Liver (tissue), 9 donors: ENCODE data around the gene MVB12B. TPM values are rescaled to one million over a fixed set of nuclear protein-coding genes. Genes with fewer than 3 reads are reported as not detected.

Experiments
- DNase-seq: peaks from one replicate; pipeline ENCODE4 v3.0.0-alpha.2; 2017; ENCODE audit warnings: low spot score
- H3K27ac ChIP-seq, 2 donors: one replicate each; pipeline ENCODE4 v1.7.0; 2013; ENCODE audit warnings: inconsistent platforms in 2 of 2, low read length in 2 of 2, control low read depth in 1 of 2, low read depth in 1 of 2, mild to moderate bottlenecking in 1 of 2
- H3K27me3 ChIP-seq, 4 donors: one replicate each; pipeline versions ENCODE4 v1.6.1 to v1.7.0; 2013; ENCODE audit warnings: low read length in 3 of 4, inconsistent platforms in 1 of 4, mild to moderate bottlenecking in 1 of 4, moderate library complexity in 1 of 4; ENCODE audit not compliant: control insufficient read depth in 4 of 4, insufficient read depth in 4 of 4
- H3K36me3 ChIP-seq, 4 donors: one replicate each; pipeline versions ENCODE4 v1.6.1 to v1.7.0; 2013; ENCODE audit warnings: low read length in 3 of 4, mild to moderate bottlenecking in 3 of 4, low read depth in 1 of 4, moderate library complexity in 1 of 4; ENCODE audit not compliant: control insufficient read depth in 4 of 4, insufficient read depth in 3 of 4
- H3K4me1 ChIP-seq, 4 donors: one replicate each; pipeline versions ENCODE4 v1.6.1 to v1.7.0; 2013; ENCODE audit warnings: low read length in 3 of 4, mild to moderate bottlenecking in 3 of 4, moderate library complexity in 1 of 4; ENCODE audit not compliant: control insufficient read depth in 4 of 4, insufficient read depth in 4 of 4
- H3K4me3 ChIP-seq, 3 donors: one replicate each; pipeline versions ENCODE4 v1.6.1 to v1.7.0; 2013; ENCODE audit warnings: low read length in 3 of 3, control low read depth in 1 of 3, low read depth in 1 of 3, mild to moderate bottlenecking in 1 of 3
- H3K9ac ChIP-seq, 2 donors: one replicate each; pipeline ENCODE4 v1.7.0; 2013; ENCODE audit warnings: low read length in 2 of 2, mild to moderate bottlenecking in 2 of 2, moderate library complexity in 2 of 2, control low read depth in 1 of 2, low read depth in 1 of 2
- H3K9me3 ChIP-seq, 4 donors: one replicate each; pipeline versions ENCODE4 v1.6.1 to v1.7.0; 2013; ENCODE audit warnings: low read length in 3 of 4; ENCODE audit not compliant: control insufficient read depth in 4 of 4
- ATF3 ChIP-seq: IDR thresholded peaks from 2 replicates; pipeline ENCODE4 v1.6.1; 2016; ENCODE audit warnings: antibody characterized with exemption
- CTCF ChIP-seq: fragments of 150-350 bp; IDR thresholded peaks from 2 replicates; pipeline ENCODE4 v1.5.1; 2017; ENCODE audit warnings: improper control_type of control experiment, low read depth, low read length; ENCODE audit not compliant: missing input control
- EGR1 ChIP-seq, 2 donors: IDR thresholded peaks; 2 replicates each; pipeline ENCODE4 v1.6.1; 2016 to 2018; ENCODE audit warnings: antibody characterized with exemption in 2 of 2, low read depth in 2 of 2
- FOXA1 ChIP-seq: IDR thresholded peaks from 2 replicates; pipeline ENCODE4 v1.6.1; 2016; ENCODE audit warnings: antibody characterized with exemption
- FOXA2 ChIP-seq: IDR thresholded peaks from 2 replicates; pipeline ENCODE4 v1.6.1; 2016; ENCODE audit warnings: antibody characterized with exemption
- GABPA ChIP-seq, 2 donors: IDR thresholded peaks in 1 of 2; conservative IDR thresholded peaks in 1 of 2; 2 replicates each; pipeline ENCODE4 v1.6.1; 2016; ENCODE audit warnings: antibody characterized with exemption in 2 of 2, mild to moderate bottlenecking in 1 of 2, moderate library complexity in 1 of 2
- HNF4A ChIP-seq, 2 donors: conservative IDR thresholded peaks; 2 replicates each; pipeline ENCODE4 v1.6.1; 2016; ENCODE audit warnings: antibody characterized with exemption in 2 of 2, mild to moderate bottlenecking in 2 of 2
- HNF4G ChIP-seq: IDR thresholded peaks from 2 replicates; pipeline ENCODE4 v1.6.1; 2016; ENCODE audit warnings: antibody characterized with exemption
- JUND ChIP-seq, 2 donors: IDR thresholded peaks; 2 replicates each; pipeline ENCODE4 v1.6.1; 2016; ENCODE audit warnings: antibody characterized with exemption in 2 of 2
- MAX ChIP-seq: IDR thresholded peaks from 2 replicates; pipeline ENCODE4 v1.6.1; 2016; ENCODE audit warnings: antibody characterized with exemption
- NR2F2 ChIP-seq: IDR thresholded peaks from 2 replicates; pipeline ENCODE4 v1.6.1; 2016; ENCODE audit warnings: antibody characterized with exemption
- RAD21 ChIP-seq, 2 donors: IDR thresholded peaks; 2 replicates each; pipeline ENCODE4 v1.6.1; 2016; ENCODE audit warnings: antibody characterized with exemption in 2 of 2, mild to moderate bottlenecking in 2 of 2
- REST ChIP-seq: IDR thresholded peaks from 2 replicates; pipeline ENCODE4 v1.6.1; 2016; ENCODE audit warnings: antibody characterized with exemption, mild to moderate bottlenecking
- RXRA ChIP-seq, 2 donors: IDR thresholded peaks; 2 replicates each; pipeline ENCODE4 v1.6.1; 2017 to 2018; ENCODE audit warnings: antibody characterized with exemption in 2 of 2, mild to moderate bottlenecking in 1 of 2
- SP1 ChIP-seq: IDR thresholded peaks from 2 replicates; pipeline ENCODE4 v1.6.1; 2018; ENCODE audit warnings: antibody characterized with exemption, mild to moderate bottlenecking
- TAF1 ChIP-seq: conservative IDR thresholded peaks from 2 replicates; pipeline ENCODE4 v1.6.1; 2016; ENCODE audit warnings: antibody characterized with exemption, mild to moderate bottlenecking
- YY1 ChIP-seq: IDR thresholded peaks from 2 replicates; pipeline ENCODE4 v1.6.1; 2016; ENCODE audit warnings: antibody characterized with exemption, mild to moderate bottlenecking
- ZBTB33 ChIP-seq: IDR thresholded peaks from 2 replicates; pipeline ENCODE4 v1.6.1; 2016; ENCODE audit warnings: antibody characterized with exemption
- WGBS: extraction: QIAGEN DNeasy Blood & Tissue Kit; methylation state at CpG from one replicate; pipeline ENCODE4 v1.1.7; 2013; 5-methylcytosine and 5-hydroxymethylcytosine counted together
- polyA plus RNA-seq, 2 donors: library from polyadenylated mRNA; stranded (reverse) in 1 of 2; unstranded in 1 of 2; fragments of 200-250 nt in 1 of 2; fragments of >200 nt in 1 of 2; fragmentation: Nextera tagmentation in 1 of 2; extraction: Ambion mirVana in 1 of 2; gene quantifications; one replicate each; pipeline versions ENCODE4 v1.2.1 to v1.2.3, GENCODE V29; 2013 to 2015
- total RNA-seq, 2 donors: library from RNA; depleted of rRNA; stranded (reverse); fragments of >200 nt; gene quantifications; one replicate each; pipeline ENCODE4 v1.2.3, GENCODE V29; 2014
- donor health status: healthy.
- donor health status: healthy.
- donor health status: healthy.
- donor health status: healthy.
- donor health status: healthy.

Gene MVB12B
- total and polyA plus RNA-seq, 4 donors: 5.3 to 12.4 (median 8.4) TPM

GRCh38 chr9:126457175-126457547 lies 130.5 kb downstream of the MVB12B start:
- WGBS: 96% methylated on average over 5 of the region's 5 CpGs
- Histone ChIP-seq H3K9ac (no peak overlapping the region), H3K27ac (no peak overlapping the region), H3K9me3 (no peaks in the 10 kb centered on the region), H3K4me1 (no peaks in the 10 kb centered on the region), H3K27me3 (no peaks in the 10 kb centered on the region), H3K36me3 (peaks cover 0 to 12% (median 3%) of the 10 kb centered on the region in 4 donors), H3K4me3 (no peak overlapping the region)
- TF ChIP-seq FOXA1 (no peak), ATF3 (no peak), SP1 (no peak), REST (no peak), NR2F2 (no peak), RXRA (IDR thresholded peaks at IDR 0.05) (no peak), CTCF (no peak), MAX (no peak), TAF1 (no peak), FOXA2 (no peak), ZBTB33 (no peak), HNF4G (no peak), EGR1 (IDR thresholded peaks at IDR 0.05; ENCODE audit: low read depth in 2 of 2) (no peak), GABPA (IDR thresholded peaks at IDR 0.05 in 1 of 2, conservative IDR thresholded peaks at IDR 0.05 in 1 of 2) (no peak), YY1 (no peak), RAD21 (IDR thresholded peaks at IDR 0.05) (no peak), HNF4A (conservative IDR thresholded peaks at IDR 0.05) (no peak), JUND (IDR thresholded peaks at IDR 0.05) (no peak)
- DNase-seq: no peak
